Measurements from ENCODE around the gene AMOTL1.

GRCh38 chr11:94782446-94782845 is 14.3 kb downstream of the AMOTL1 start:
- TF ChIP-seq CTCF (IDR thresholded peaks at IDR 0.05) (no peak), POLR2A (IDR thresholded peaks at IDR 0.05) (no peak)

Measured in esophagus squamous epithelium (tissue), 4 donors.